Activated CD8-positive, alpha-beta memory T cell treated with anti-CD3 and anti-CD28 coated beads for 36 hours (primary cell): ENCODE data around the gene EDRF1. TPM values are rescaled to one million over a fixed set of nuclear protein-coding genes. Genes with fewer than 3 reads are reported as not detected.

Experiments
- CTCF ChIA-PET: fragments of 350-600 bp; sonication (Branson Sonifier 250); formaldehyde crosslinking; loops from one replicate; lab custom pipeline; 2021; ENCODE audit warnings: antibody characterized with exemption; lab: Charles Lee
- POLR2A ChIA-PET: fragments of 350-600 bp; sonication (Branson Sonifier 250); formaldehyde crosslinking; loops from one replicate; lab custom pipeline; 2021; ENCODE audit warnings: antibody characterized with exemption; lab: Charles Lee
- total RNA-seq, 2 experiments: library from RNA; stranded (reverse); gene quantifications; one replicate each; pipeline ENCODE4 v1.2.3, GENCODE V29; 2021

Gene EDRF1
- total RNA-seq, 2 experiments from 2014 or later = 30.2 to 32.2 TPM

- CTCF ChIA-PET = no interaction called here
- POLR2A ChIA-PET = no interaction called here
Observed at GRCh38 chr10:125756853-125757487, 37.5 kb downstream of the EDRF1 start.

DNA sequence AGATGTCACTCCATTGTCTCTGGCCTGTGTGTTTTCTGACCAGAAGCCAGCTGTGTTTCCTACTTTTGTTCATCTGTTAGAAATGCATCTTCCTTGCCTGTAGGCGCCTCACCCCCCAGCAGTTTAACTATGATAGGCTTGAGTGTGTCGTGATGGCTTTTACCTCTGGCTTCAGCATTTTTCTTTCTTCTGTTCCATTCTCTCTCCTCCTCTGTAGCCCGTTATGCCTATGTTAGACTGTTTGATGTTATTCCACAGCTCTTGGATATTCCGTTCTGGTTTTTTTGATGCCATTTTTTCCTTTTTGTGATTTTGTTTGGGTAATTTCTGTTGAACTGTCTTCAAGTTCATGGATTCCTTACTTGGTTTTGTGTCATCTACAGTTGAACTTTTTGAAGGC lies 38.2 kb downstream of the EDRF1 start:
- CTCF ChIA-PET = no interaction called here
- POLR2A ChIA-PET = no interaction called here

DNA sequence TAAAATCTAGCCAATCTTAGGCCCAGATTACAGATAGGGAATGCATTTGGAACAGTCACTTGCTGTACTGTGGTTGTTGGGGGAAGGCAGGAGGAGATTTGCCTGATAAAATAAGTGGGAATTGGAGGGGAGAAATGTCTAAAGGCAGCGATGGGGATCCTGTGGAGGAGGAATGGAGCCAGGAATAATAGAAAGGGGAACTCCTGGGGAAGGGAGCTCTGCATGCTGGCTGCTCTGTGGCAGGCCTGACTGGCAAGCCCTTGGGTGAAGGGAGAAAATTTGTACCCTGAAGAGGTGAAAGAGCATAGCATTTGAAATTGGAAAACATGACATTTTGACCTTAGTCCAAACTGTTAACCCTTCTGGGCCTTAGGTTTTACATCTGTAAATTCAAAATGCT lies 42.5 kb downstream of the EDRF1 start:
- ChIA-PET CTCF (no interaction called here), POLR2A (no interaction called here)

- CTCF ChIA-PET = no interaction called here
- POLR2A ChIA-PET = no interaction called here
Observed at GRCh38 chr10:125762692-125763648, 43.5 kb downstream of the EDRF1 start.

DNA sequence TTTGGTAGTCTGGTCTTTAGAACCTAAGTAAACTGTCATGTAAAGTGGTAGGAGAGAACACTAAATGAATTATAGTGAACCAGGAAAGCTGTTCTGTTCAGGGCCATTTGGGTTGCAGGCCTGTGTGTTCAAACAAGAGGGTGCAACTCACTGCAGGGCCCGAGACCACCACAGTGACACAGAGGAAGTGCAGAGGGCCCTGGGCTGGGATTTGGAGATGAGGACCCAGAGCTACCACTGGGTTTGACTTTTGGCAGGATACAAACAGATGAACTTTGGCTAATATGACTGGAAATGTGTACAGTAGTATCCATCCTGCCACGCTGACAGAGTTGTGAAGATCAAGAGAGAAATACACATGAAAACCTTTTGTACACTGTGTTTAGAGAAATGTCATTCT lies 46.3 kb downstream of the EDRF1 start:
- CTCF ChIA-PET = no interaction called here

GRCh38 chr10:125766511-125766910 lies 47.0 kb downstream of the EDRF1 start:
- POLR2A ChIA-PET = no interaction called here
- CTCF ChIA-PET = no interaction called here

More for the DNA sequence above, 46.3 kb downstream of the EDRF1 start:
- POLR2A ChIA-PET = no interaction called here

GRCh38 chr10:125768219-125768855 lies 48.8 kb downstream of the EDRF1 start:
- CTCF ChIA-PET = no interaction called here
- POLR2A ChIA-PET = no interaction called here

- POLR2A ChIA-PET = no interaction called here
- CTCF ChIA-PET = no interaction called here
Observed at GRCh38 chr10:125769175-125769574, 49.7 kb downstream of the EDRF1 start.

- POLR2A ChIA-PET = no interaction called here
Observed at GRCh38 chr10:125770844-125771243, 51.3 kb downstream of the EDRF1 start.

DNA sequence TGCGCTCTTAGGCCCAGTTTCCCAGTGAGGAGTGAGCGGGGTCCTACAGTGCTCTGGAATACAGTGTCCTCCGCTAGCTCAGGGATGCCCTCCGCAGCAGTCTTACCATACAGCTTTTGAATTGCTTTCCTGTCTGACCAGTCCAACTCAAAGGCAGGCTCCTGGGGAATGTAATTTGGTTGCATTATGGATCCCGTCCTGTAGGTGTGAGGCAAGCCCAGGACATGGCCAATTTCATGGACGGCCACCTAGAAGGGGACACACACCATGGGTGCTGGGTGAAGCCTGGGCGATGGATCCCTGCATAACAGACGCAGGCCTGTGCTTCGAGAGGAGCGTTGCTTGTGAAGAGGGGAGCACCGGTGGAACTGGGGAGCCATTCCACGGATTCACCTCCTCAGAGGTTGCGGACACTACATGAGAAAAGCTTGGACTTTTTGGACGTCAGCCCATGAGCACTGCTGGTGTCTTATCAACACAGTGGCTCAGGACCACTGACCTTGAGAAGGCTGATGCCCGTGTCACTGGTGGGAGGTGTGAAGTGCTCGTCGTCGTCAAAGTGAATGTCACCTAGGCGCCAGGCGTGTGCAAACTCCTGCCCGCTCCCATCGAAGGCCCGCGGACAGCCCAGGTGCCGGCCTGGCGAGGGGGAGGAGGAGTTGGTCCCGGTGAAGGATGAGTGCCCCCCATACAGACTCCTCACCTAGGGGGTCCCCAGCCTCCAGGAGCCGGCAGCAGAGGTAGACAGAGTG lies 52.8 kb downstream of the EDRF1 start:
- ChIA-PET CTCF (no interaction called here), POLR2A (no interaction called here)

More at GRCh38 chr10:125770844-125771243, 51.3 kb downstream of the EDRF1 start:
- CTCF ChIA-PET = no interaction called here

GRCh38 chr10:125772864-125773180 lies 53.3 kb downstream of the EDRF1 start:
- ChIA-PET POLR2A (no interaction called here), CTCF (no interaction called here)

DNA sequence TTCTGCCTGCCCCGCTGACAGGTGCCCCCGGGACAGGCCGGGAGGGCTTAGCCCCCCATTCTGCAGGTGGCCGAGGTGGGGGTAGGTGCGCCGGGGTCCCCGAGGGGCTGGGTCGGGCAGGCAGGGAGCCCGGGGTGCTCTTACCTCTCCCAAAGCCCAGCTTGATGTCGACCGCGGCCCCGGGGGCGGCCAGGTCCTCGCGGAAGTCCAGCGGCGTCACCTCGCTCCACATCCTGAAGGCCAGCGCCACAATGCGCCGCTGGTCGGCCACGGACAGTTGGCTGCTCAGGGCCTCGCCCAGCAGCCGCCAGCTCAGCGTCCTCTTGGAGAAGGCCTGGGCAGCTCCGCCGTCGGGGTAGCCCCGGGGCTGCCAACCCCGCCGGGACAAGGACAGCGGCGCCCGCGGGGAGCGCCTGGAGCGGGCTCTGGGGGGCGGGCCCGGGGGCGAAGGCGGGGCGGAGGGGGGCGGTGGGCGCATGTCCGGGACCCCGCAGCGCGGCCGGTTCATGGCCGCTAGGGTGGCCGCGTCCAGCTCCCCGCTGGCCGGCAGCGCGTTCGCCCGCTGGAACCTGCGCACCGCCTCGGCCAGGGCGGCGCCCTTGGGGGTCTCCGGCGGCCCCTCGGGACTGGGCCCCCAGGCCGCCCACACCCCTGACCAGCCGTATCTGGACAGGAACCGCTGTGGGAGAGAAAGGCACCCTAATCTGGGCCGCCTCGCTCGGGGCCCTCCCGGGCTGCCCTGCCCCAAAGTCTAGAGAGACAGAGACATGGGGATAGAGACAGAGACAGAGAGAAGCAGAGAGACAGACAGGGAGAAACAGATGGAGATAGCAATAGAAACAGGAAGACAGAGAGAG lies 54.4 kb downstream of the EDRF1 start:
- POLR2A ChIA-PET = no interaction called here
- CTCF ChIA-PET = no interaction called here

DNA sequence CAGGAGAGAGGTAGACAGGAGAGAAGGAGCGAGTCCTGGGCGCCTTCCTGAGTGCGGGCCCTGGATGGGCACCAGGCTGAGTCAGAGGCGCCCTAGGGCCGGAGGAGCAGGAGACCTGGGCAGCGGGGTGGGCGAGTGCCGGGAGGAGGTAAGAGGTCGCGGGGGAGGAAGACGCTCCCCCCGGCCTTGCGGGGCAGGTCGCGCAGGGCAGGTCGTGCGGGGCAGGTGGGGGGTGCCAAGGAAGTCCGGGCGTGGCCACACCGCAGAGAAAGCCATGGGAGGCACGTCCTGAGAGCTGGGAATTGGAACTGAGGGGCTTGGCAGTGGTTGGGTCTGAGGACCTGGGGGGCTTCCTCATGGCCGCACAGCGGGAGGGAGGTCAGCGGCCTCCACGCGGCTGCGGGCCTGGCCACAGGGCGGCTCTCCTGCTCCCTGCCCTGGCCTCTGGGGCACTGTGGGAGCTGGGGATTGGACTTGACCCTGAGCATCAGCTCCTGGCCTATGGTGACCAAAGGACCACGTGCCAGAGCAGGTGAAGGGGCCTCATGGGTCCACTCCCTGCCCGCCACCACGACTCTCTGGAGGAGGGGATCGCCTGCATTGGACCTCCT lies 55.2 kb downstream of the EDRF1 start:
- ChIA-PET CTCF (no interaction called here), POLR2A (no interaction called here)

GRCh38 chr10:125775491-125776106 lies 56.1 kb downstream of the EDRF1 start, which contains the start of gene MMP21:
Gene MMP21 (minus strand): TSS chr10:125775821. CDS start chr10:125775821, 0 bp downstream.
- ChIA-PET POLR2A (no interaction called here), CTCF (no interaction called here)

DNA sequence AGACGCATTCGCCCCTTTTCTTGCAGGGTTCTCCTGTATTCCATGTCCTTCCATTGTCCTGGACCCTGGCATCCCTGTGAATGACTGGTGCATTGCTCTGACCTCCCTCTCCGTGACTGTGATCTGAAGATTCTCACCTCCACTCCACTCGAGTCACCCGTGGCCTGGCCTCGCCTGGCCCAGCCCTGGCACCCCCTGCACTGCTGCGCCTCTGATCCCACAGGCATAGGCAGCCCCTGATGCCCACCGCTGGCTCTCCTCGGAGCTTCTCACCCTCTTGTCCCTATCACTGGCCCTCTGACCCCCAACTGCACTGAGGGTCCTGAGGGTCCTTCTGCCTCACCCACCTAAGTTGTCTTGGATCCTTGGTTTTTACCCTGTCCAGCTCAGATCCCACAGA lies 58.3 kb downstream of the EDRF1 start:
- ChIA-PET POLR2A (no interaction called here), CTCF (no interaction called here)

DNA sequence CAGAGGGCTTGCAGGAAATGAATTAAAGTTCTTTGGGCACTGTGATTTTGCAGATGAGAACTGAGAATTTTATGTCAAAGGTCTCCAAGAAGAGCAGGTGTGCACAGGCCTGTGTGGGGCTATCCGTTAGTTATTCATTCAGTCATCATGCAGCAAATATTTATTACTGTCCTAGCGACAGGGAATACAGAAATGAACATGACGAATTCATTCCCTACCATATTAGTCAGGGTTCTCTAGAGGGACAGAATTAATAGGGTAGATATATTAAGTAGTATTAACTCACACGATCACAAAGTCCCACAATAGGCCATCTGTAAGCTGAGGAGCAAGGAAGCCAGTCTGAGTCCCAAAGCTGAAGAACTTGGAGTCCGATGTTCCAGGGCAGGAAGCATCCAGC lies 59.0 kb downstream of the EDRF1 start:
- ChIA-PET POLR2A (no interaction called here), CTCF (no interaction called here)

DNA sequence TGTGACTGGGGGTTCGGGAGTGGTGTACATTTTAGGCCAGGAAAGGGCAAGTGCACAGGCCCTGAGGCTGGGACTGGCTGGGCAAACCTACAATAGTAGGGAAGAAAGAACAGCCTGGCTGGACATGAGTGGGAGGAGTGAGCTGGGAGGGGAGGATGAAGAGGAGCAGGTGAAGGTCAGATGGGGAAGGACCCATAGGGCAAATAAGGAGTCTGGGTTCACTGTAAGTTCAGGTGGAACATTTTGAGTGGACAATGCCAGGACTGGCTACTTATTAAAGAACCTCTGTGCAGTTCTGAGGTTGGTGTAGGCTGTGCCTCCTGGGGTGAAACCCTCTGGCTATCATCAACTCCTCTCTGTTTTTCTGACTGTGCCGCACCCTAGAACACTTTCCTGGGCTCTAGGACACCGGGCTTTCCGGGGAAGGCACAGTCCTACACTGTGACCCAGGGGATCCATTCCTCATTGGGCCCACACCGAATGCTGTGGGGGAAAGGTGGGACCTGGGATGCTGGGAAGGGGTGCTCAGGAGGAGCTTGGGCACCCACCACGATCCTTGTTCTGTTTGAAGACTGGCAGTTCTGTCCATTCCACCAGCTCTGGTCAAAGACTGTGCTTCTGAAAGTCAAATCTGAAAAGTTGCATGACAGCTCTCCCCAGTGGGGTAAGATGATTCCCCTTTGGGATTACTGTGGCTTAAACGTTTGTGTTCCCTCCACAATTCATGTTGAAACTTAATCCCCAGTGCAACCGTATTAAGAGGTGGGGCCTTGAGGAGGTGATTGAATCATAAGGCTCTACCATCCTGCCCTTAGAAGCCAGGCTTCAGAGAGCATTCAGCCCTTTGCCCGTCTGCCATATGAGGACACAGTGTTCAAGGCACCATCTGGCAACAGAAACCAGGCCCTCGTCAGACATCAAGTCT lies 60.2 kb downstream of the EDRF1 start:
- CTCF ChIA-PET = no interaction called here
- POLR2A ChIA-PET = no interaction called here
